ENCODE data around the gene MBOAT7. TPM values are rescaled to one million over a fixed set of nuclear protein-coding genes. Genes with fewer than 3 reads are reported as not detected.
"Not testable (repeated sequence)": the region's sequence is repeated elsewhere in the genome, so short reads cannot be mapped to it uniquely, and the experiment has no call there.

Gene MBOAT7
- total RNA-seq, 1 donor from 2014 or later, result 9.5 TPM

DNA sequence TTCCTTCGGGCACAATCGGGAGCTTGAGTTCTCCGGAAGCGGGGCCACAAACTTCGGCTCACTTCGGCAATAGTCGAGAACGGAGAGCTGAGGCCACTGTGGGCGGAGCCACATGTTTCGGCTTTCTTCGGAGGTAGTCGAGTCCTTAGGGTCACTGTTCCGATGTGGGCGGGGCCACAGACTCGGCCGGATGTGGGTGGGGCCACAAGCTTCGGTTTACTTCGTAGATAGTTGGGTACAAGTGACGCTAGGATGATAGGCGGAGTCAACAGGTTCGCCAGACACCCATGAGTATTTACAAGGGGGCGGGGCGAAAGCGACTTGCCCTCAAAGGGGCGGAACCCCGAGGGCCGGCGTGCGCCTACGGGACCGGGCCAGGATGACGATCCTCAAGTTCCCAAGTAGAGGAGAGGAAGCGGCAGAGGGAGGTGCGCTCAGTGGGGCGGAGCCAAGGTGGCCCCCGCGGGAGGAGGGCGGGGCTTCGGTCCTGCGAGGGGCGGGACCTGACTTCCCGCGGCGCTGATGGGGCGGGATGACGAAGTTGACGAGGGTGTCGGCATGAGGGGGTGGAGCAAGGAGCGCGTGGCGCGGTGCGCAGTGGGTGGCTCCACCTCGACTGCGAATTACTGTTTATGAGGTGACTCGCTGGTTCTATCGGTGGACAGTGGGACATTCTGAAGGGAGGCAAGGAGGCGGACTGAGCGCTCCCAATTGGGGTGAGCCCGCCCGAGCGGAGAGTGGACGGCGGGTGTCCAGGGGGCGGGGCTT, 539 bp upstream of the MBOAT7 start:
- DNase-seq (ENCODE audit: low read depth in 2 of 2), result peak; percentile 100

GRCh38 chr19:54188215-54188871, 1.0 kb downstream of the MBOAT7 start:
- DNase-seq (ENCODE audit: low read depth in 2 of 2), result peak in 1 of 2 donors; percentile 89

GRCh38 chr19:54186934-54187381, 2.4 kb downstream of the MBOAT7 start:
- no peak for DNase-seq (ENCODE audit: low read depth in 2 of 2)

DNA sequence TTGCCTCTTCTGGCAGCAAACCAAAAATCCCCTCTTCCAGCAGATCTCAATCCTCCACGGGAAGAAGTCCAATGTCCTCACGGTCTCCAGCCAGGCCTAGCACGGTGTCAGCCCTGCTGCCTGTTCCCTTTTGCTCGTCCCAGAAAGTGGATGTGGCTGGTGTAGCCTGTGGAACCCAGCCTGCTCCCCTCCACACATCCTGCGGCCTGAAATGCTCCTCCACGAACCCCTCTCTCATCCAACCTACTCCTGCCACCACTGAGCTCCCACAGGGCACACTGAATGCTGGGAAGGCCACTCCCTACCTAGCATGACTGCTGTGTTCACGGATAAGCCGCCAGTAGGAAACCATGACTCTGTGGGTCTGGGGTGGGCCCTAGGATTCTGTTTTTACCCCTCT, 3.0 kb downstream of the MBOAT7 start:
- DNase-seq (ENCODE audit: low read depth in 2 of 2), result no peak

DNA sequence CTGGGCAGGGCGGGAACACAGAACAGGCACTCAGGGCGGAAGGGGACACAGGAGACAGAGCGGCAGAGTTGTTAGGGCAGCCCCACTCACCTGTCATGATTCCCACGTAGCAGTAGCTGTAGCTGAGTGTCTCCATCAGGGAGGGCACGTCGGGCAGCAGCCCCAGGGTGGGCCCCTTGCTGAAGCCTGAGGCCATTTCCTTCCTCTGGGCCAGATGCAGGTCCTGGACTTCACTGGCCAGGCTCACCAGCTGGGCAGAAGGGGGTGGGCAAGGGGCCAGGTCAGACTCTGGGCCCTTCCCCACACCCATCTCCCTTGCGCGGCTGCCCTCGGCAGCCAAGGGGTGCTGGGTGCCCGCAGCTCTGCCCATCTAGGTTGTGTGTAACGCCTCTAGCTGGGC, 5.9 kb downstream of the MBOAT7 start:
- DNase-seq (ENCODE audit: low read depth in 2 of 2), result peak; percentile 20 to 21

GRCh38 chr19:54181894-54182293, 7.5 kb downstream of the MBOAT7 start:
- not testable (repeated sequence) for DNase-seq (ENCODE audit: low read depth in 2 of 2)

DNA sequence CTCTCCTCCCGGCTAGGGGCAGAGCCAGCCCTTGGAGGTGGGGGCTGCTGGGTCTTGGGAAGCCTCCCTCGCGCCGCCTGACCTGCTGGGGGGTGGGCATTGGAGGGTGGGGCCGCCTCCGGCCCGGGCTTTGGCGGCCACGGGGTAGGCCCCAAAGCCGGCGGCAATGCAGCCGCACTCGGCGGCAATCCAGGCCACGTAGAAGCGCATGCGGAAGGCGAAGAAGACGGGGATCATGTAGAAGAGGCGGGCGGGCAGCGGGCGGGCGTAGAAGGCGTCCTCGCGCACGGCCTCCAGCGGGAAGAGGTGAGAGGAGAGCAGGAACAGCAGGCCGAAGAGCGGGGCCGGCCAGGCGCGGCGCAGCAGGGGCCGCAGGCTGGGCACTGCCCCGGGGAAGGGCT, 8.7 kb downstream of the MBOAT7 start:
- DNase-seq (ENCODE audit: low read depth in 2 of 2), result no peak

GRCh38 chr19:54179921-54180461, 9.4 kb downstream of the MBOAT7 start:
- DNase-seq (ENCODE audit: low read depth in 2 of 2), result peak; percentile 61 to 93

DNA sequence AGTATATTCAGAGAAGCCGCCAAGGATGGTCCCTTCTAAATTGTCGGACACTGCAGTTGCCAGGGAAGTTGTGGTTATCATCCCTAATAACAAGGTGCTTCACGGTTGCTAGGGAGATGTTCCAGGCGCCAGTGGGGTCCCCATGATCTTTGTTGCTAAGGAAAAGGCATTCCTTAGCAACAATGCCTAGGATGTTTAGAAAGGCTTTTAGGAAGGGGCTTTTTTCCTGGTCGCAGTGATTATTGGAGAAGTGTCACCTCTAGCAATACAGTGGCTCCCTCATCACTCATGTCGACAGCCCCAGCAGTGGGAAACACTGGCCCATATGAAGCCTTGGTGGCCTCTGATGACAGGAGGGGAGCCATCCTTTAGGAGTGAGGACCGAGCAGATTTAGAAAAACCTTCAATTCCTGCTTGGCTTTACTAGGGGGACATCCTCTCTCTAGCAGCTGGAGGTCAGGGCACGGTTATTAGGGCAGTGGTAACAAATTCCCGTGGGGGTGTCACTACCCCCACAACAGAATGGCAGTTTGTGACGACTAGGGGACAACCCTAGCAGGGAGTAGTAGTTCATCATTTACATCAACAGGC, 10.0 kb downstream of the MBOAT7 start:
- no peak for DNase-seq (ENCODE audit: low read depth in 2 of 2)

GRCh38 chr19:54178581-54179261, 10.7 kb downstream of the MBOAT7 start:
- DNase-seq (ENCODE audit: low read depth in 2 of 2), result peak in 1 of 2 donors; percentile 36

- no peak for DNase-seq (ENCODE audit: low read depth in 2 of 2)
Measured at GRCh38 chr19:54173951-54174834, 15.2 kb downstream of the MBOAT7 start.

DNA sequence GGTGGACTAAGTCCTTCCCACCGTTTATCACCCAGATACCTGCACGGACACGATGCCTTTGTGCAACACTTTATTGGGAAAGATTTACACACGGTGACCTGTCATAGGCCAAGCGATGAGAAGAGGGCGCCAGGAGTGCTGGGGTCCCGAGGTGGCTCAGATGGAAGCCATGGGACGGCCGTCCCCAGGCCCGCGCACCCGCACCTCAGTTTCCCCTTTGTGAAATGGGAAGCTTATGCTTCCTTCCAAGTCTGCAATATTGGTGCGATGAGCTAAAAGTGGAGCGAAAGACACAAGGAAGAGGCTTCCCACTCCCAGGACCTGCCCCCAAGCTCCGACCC, 16.1 kb downstream of the MBOAT7 start:
- DNase-seq (ENCODE audit: low read depth in 2 of 2), result no peak

DNA sequence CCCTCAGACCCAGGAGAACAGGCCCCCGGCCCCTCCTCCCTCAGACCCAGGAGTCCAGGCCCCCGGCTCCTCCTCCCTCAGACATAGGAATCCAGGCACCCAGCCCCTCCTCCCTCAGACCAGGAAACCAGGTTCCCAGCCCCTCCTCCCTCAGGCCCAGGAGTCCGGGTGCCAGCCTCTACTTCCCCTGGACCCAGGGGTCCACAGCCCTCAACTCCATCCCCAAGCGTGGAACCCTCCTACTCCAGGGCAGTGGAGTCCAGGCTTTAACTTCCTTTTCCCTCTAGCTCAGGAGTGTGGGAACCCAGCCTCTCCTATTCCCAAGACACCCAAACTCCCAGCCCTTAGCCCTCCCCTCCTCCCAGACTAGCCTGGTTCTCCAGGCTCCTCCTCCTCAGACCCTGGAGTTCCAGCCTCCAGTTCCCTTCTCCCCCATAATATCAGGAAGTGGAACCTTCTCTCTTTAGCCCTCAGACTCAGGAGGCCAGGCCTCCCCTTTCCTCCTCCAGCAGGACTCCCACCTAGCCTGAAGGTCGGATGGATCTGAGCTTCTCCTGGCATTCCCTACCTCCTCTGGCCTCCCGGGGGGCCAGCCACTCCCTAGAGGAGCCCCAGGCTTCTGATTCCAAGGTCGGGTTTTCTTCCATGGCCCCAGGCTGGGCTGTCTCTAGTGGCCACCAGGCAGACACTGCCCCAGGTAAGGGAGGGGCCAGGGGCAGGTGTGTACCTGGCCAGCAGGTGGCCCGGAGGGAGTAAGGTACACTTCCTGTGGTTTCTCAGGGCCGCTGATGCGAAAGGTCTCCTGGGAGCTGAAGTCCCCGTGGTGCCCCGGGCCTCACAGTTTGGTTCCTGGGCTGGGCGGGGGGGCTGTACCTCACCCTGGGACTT, 16.7 kb downstream of the MBOAT7 start, which contains the start of gene TMC4:
TSS of gene TMC4 (minus strand) at position 690 of the 888 bp plus-strand sequence. CDS start at position 647, 43 bp downstream.
- no peak for DNase-seq (ENCODE audit: low read depth in 2 of 2)

DNA sequence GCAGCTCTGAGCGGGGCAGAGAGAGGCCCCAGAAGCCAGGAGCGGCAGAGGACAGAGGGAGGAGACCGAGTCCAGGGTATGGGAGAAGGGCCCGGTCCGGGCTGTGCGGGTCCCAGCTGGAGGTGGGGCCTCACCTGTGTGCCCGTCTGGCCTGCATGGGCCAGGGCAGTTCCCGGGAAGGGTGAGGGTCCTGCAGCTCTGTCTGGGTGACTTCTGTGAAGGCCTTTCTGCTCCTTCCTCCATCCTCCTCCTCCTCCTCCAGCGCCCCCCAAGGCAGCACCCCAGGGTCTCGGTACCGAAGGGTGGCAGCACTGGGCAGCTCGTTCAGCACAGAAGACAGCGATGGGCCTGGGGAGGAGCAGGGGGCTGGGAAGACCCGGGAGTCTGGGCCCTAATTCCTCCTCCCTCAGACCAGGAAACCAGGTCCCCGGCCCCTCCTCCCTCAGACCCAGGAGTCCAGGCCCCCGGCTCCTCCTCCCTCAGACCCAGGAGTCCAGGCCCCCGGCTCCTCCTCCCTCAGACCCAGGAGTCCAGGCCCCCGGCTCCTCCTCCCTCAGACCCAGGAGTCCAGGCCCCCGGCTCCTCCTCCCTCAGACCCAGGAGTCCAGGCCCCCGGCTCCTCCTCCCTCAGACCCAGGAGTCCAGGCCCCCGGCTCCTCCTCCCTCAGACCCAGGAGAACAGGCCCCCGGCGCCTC, 17.5 kb downstream of the MBOAT7 start:
- DNase-seq (ENCODE audit: low read depth in 2 of 2), result not testable (repeated sequence)

DNA sequence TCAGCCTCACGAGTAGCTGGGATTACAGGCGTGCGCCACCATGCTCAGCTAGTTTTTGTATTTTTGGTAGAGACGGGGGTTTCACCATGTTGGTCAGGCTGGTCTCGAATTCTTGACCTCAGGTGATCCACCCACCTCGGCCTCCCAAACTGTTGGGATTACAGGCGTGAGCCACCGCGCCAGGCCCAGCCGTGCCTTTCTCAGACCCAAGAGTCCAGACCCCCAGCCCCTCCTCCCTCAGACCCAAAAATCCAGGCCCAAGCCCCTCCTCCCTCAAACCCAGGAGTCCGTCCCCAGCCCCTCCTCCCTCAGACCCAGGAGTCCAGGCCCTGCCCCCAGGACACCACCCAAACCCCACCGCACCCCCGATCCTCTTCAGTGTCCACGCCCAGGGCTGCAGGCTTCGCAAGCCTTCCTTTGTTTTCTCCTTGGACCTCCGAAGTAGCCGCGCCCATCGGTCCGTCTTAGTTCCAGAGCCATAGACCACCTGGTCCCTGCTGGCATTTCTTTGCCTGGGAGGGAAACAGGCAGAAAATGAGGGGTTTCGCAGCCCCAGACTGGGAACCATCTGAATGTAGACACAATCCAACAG, 20.1 kb downstream of the MBOAT7 start:
- DNase-seq (ENCODE audit: low read depth in 2 of 2), result no peak

- DNase-seq (ENCODE audit: low read depth in 2 of 2), result peak; percentile 80 to 82
Measured at GRCh38 chr19:54168174-54168917, 21.0 kb downstream of the MBOAT7 start.

DNA sequence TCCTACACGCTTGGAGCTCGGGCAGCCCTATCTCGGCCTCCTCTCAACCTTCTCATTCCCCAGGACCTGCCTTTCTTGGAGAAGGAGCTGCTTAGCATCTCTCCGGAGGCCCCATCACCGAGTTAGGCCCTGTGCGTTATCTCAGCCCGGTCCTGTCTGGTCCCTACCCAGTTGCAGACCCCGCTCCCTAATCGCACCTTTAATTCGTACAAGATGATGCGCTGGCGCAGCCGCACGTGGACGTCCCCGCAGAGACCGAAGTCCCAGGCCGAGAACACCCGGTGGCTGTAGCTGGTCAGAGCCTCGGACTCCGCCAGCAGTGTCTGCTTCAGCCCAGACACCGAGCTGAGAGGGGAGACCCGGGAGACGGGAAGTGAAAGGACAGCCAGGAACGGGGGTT, 24.2 kb downstream of the MBOAT7 start:
- DNase-seq (ENCODE audit: low read depth in 2 of 2), result no peak

Measured in lung microvascular endothelial cell (primary cell).